ENCODE results near the gene VPS13D. TPM values are rescaled to one million over a fixed set of nuclear protein-coding genes. Genes with fewer than 3 reads are reported as not detected.

The VPS13D gene
- total RNA-seq, 4 donors from 2014 or later = 33.2 to 115 (median 56.5) TPM

- H3K36me3 ChIP-seq = no peaks in the 10 kb centered on the region
- no peak overlapping the region for H3K27ac ChIP-seq
- H3K4me3 ChIP-seq = no peak overlapping the region
- no peaks in the 10 kb centered on the region for H3K27me3 ChIP-seq
- no peaks in the 10 kb centered on the region for H3K9me3 ChIP-seq
- peaks cover under 1 to 15% of the 10 kb centered on the region in 2 donors for H3K4me1 ChIP-seq
- DNase-seq = no peak
- intact Hi-C loops (cut with DNase I; ENCODE audit: low total_unique reads) = no loop called here
- no peak for TF ChIP-seq POLR2A (IDR thresholded peaks at IDR 0.05)
- TF ChIP-seq CTCF (IDR thresholded peaks at IDR 0.05) = no peak
Observed at GRCh38 chr1:12411747-12412146, 181.9 kb downstream of the VPS13D start.

GRCh38 chr1:12412439-12412838, 182.6 kb downstream of the VPS13D start:
- Histone ChIP-seq H3K9me3 (no peaks in the 10 kb centered on the region), H3K4me3 (no peak overlapping the region), H3K27ac (no peak overlapping the region), H3K36me3 (no peaks in the 10 kb centered on the region), H3K27me3 (no peaks in the 10 kb centered on the region), H3K4me1 (peaks cover 0 to 15% of the 10 kb centered on the region in 2 donors)
- TF ChIP-seq CTCF (IDR thresholded peaks at IDR 0.05) (no peak), POLR2A (IDR thresholded peaks at IDR 0.05) (no peak)
- no peak for DNase-seq
- intact Hi-C loops (cut with DNase I; ENCODE audit: low total_unique reads) = no loop called here

GRCh38 chr1:12413664-12414410, 184.0 kb downstream of the VPS13D start:
- Histone ChIP-seq H3K4me3 (no peak overlapping the region), H3K36me3 (no peaks in the 10 kb centered on the region), H3K4me1 (peaks cover 0 to 12% of the 10 kb centered on the region in 2 donors)

DNA sequence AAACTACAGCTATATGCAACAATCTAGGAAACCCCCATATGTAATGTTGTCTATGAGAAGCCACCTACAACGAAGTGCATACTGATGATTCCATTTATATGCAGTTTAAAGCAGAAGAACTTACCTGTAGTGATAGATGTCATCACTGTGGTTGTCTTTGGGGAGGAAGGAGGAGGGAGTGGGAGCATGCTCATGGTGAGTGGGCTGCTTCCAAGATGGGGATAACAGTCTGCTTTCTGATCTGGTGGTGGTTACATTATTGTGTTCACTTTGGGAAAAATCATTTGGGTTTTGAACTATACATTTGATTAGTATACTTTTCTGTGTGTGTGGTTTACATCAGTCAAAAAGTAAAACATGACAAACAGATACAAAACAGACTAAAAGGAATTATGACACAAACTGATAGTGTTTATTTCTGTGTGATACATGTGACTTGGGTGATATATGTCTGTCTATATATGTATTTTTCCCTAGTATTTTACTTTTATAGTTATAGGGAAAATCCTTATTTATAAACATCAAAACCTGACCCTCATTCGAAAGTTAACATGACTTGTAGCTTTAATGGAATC, 184.7 kb downstream of the VPS13D start:
- no peaks in the 10 kb centered on the region for H3K27me3 ChIP-seq
- H3K4me1 ChIP-seq = peaks cover 0 to 7% of the 10 kb centered on the region in 2 donors
- no peak overlapping the region for H3K27ac ChIP-seq
- intact Hi-C loops (cut with DNase I; ENCODE audit: low total_unique reads) = no loop called here
- H3K9me3 ChIP-seq = no peaks in the 10 kb centered on the region
- no peak for TF ChIP-seq POLR2A (IDR thresholded peaks at IDR 0.05)
- TF ChIP-seq CTCF (IDR thresholded peaks at IDR 0.05) = no peak
- H3K36me3 ChIP-seq = no peaks in the 10 kb centered on the region
- DNase-seq = no peak
- H3K4me3 ChIP-seq = no peak overlapping the region

More at GRCh38 chr1:12413664-12414410, 184.0 kb downstream of the VPS13D start:
- no peak overlapping the region for H3K27ac ChIP-seq
- no peak for DNase-seq
- H3K27me3 ChIP-seq = no peaks in the 10 kb centered on the region
- TF ChIP-seq CTCF (IDR thresholded peaks at IDR 0.05) (no peak), POLR2A (IDR thresholded peaks at IDR 0.05) (no peak)
- intact Hi-C loops (cut with DNase I; ENCODE audit: low total_unique reads) = no loop called here
- H3K9me3 ChIP-seq = no peaks in the 10 kb centered on the region

DNA sequence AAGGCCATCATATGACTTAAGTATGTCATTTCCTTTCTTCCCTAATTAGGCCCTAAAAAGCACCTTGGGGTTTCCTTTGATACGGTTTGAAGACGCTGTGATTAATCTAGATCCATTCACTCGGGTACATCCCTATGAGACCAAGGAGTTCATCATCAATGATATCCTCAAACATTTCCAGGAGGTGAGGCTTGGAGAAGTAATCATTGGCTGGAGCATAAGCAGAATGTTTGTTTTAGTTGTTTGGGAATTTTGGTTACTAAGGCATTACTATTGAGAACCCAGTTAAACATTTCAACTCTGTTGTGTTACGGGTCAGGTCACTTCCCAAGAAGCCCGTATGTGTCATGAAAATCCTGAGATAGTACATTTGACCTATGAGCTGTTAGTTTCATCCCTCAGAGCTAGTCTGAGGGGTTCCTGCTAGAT, 185.2 kb downstream of the VPS13D start:
- TF ChIP-seq CTCF (IDR thresholded peaks at IDR 0.05) = no peak
- no peak for TF ChIP-seq POLR2A (IDR thresholded peaks at IDR 0.05)
- no peak for DNase-seq
- intact Hi-C loops (cut with DNase I; ENCODE audit: low total_unique reads) = no loop called here
- no peaks in the 10 kb centered on the region for H3K36me3 ChIP-seq
- H3K27ac ChIP-seq = no peak overlapping the region
- no peak overlapping the region for H3K4me3 ChIP-seq
- no peaks in the 10 kb centered on the region for H3K27me3 ChIP-seq
- H3K4me1 ChIP-seq = peaks cover 0 to 1% of the 10 kb centered on the region in 2 donors
- H3K9me3 ChIP-seq = no peaks in the 10 kb centered on the region

Data from uterus (tissue), 4 donors.